Esophagus squamous epithelium (tissue), 4 donors: ENCODE results near the gene TBC1D14.

Experiments used
- POLR2A ChIP-seq, 4 donors: fragments of 450-650 bp; IDR thresholded peaks; one replicate each; pipeline ENCODE4 v1.6.1; 2017; ENCODE audit warnings: antibody characterized with exemption in 4 of 4, mild to moderate bottlenecking in 4 of 4, moderate library complexity in 3 of 4
- TF ChIP-seq, protein P1 (sequence below), 6 experiments: fragments of 450-650 bp in 4 of 6; fragments of 200-600 bp in 2 of 6; sonication (generic) in 2 of 6; IDR thresholded peaks; one replicate each; pipeline ENCODE4 v1.5.1; 2016 to 2019; ENCODE audit warnings: antibody characterized with exemption in 6 of 6, mild to moderate bottlenecking in 4 of 6, moderate library complexity in 4 of 6

- TF ChIP-seq, protein P1, sequence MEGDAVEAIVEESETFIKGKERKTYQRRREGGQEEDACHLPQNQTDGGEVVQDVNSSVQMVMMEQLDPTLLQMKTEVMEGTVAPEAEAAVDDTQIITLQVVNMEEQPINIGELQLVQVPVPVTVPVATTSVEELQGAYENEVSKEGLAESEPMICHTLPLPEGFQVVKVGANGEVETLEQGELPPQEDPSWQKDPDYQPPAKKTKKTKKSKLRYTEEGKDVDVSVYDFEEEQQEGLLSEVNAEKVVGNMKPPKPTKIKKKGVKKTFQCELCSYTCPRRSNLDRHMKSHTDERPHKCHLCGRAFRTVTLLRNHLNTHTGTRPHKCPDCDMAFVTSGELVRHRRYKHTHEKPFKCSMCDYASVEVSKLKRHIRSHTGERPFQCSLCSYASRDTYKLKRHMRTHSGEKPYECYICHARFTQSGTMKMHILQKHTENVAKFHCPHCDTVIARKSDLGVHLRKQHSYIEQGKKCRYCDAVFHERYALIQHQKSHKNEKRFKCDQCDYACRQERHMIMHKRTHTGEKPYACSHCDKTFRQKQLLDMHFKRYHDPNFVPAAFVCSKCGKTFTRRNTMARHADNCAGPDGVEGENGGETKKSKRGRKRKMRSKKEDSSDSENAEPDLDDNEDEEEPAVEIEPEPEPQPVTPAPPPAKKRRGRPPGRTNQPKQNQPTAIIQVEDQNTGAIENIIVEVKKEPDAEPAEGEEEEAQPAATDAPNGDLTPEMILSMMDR (IDR thresholded peaks at IDR 0.05) = no peak
- TF ChIP-seq POLR2A (IDR thresholded peaks at IDR 0.05) = no peak
Observed at GRCh38 chr4:7021930-7022664, 112.5 kb downstream of the TBC1D14 start.
